Transverse colon (tissue), 4 donors: Measurements from ENCODE around the gene PIAS4. TPM values are rescaled to one million over a fixed set of nuclear protein-coding genes. Genes with fewer than 3 reads are reported as not detected.
"Not testable (repeated sequence)": the region's sequence is repeated elsewhere in the genome, so short reads cannot be mapped to it uniquely, and the experiment has no call there.

ENCODE experiments used
- DNase-seq: peaks from one replicate; pipeline ENCODE4 v3.0.0-alpha.2; 2019
- H3K27ac ChIP-seq, 4 donors: fragments of 200-600 bp; sonication (generic); 2 replicates each; pipeline ENCODE4 v1.5.1; 2016 to 2018; ENCODE audit warnings: inconsistent platforms in 4 of 4
- H3K27me3 ChIP-seq: fragments of 200-600 bp; sonication (generic); 2 replicates; pipeline ENCODE4 v1.5.1; 2017; ENCODE audit warnings: inconsistent platforms
- H3K36me3 ChIP-seq, 4 donors: fragments of 200-600 bp; sonication (generic); 2 replicates each; pipeline ENCODE4 v1.5.1; 2017 to 2019; ENCODE audit warnings: inconsistent platforms in 4 of 4
- H3K4me1 ChIP-seq, 4 donors: fragments of 200-600 bp; sonication (generic); 2 replicates each; pipeline ENCODE4 v1.5.1; 2017 to 2020; ENCODE audit warnings: inconsistent platforms in 4 of 4
- H3K4me3 ChIP-seq, 4 donors: fragments of 200-600 bp; sonication (generic); 1 replicate in 1 of 4; 2 replicates in 3 of 4; pipeline versions ENCODE4 v1.5.1 to v1.6.1; 2017 to 2019; ENCODE audit warnings: inconsistent platforms in 4 of 4
- H3K9me3 ChIP-seq, 2 donors: fragments of 200-600 bp; sonication (generic); 2 replicates each; pipeline ENCODE4 v1.5.1; 2017 to 2019; ENCODE audit warnings: inconsistent platforms in 2 of 2
- CTCF ChIP-seq, 5 experiments: fragments of 200-600 bp in 3 of 5; fragments of 450-650 bp in 2 of 5; sonication (generic) in 3 of 5; IDR thresholded peaks; 1 replicate in 2 of 5; 2 replicates in 3 of 5; pipeline ENCODE4 v1.5.1; 2016 to 2017; ENCODE audit warnings: antibody characterized with exemption in 5 of 5, inconsistent platforms in 3 of 5, mild to moderate bottlenecking in 2 of 5, moderate library complexity in 1 of 5
- EP300 ChIP-seq: sonication (generic); formaldehyde crosslinking; IDR thresholded peaks from one replicate; pipeline ENCODE4 v1.6.1; 2017; ENCODE audit warnings: antibody characterized with exemption, low read depth
- POLR2A ChIP-seq: fragments of 450-650 bp; IDR thresholded peaks from one replicate; pipeline ENCODE4 v1.6.1; 2016; ENCODE audit warnings: antibody characterized with exemption, mild to moderate bottlenecking, moderate library complexity
- POLR2AphosphoS5 ChIP-seq, 3 donors: sonication (generic); formaldehyde crosslinking; IDR thresholded peaks; one replicate each; pipeline ENCODE4 v1.6.1; 2016; ENCODE audit warnings: antibody characterized with exemption in 3 of 3
- WGBS, 2 donors: methylation state at CpG; one replicate each; pipeline ENCODE4 v1.1.5; 2018; ENCODE audit warnings: low coverage in 1 of 2; 5-methylcytosine and 5-hydroxymethylcytosine counted together
- in situ Hi-C, 4 donors: fragments of 200-750 bp; cut with MboI; loops; one replicate each; pipeline versions ENCODE4 v1.15.0 to v1.15.1; 2017; ENCODE audit warnings: low sequenced_read_pairs in 3 of 4, low pct_ligation_motif_present in 1 of 4, low pct_unique_long_range_greater_than_20kb in 1 of 4
- intact Hi-C: fragments of 100-400 bp; cut with DNase I; formaldehyde crosslinking; loops from one replicate; pipeline ENCODE4 v1.15.1; 2023; ENCODE audit warnings: low total_unique reads
- total RNA-seq, 4 donors: library from RNA; depleted of rRNA; stranded (reverse); fragments of >200 nt; gene quantifications; one replicate each; pipeline ENCODE4 v1.1.0, GENCODE V29; 2016

Gene PIAS4
- total RNA-seq, 4 donors from 2014 or later, result 15.5 to 110 (median 23.0) TPM

GRCh38 chr19:3987619-3988371, 19.7 kb upstream of the PIAS4 start:
- peaks cover 22 to 41% (median 37%) of the 10 kb centered on the region in 4 donors for H3K4me1 ChIP-seq
- in situ Hi-C loops, result loop anchor here in 2 of 4 donors (10.0 to 25.0 kb wide), 2 partner anchors 150 to 197 kb away; partner anchors contain the start of genes ANKRD24 (in 2 of the 2) and SIRT6 (in 2 of the 2)
- 6% methylated on average over 29 of the region's 30 CpGs; no CpG with 5 or more reads in 1 of the 2 donors for WGBS, 2 donors
- peak; percentile 93 for DNase-seq
- H3K27me3 ChIP-seq, result no peaks in the 10 kb centered on the region
- H3K36me3 ChIP-seq, result peaks cover 0 to 13% (median 2%) of the 10 kb centered on the region in 4 donors
- no peak for TF ChIP-seq POLR2A
- TF ChIP-seq CTCF (IDR thresholded peaks at IDR 0.05), result peak; percentile 87 to 97 (median 91)
- no peak for TF ChIP-seq EP300
- no peak for TF ChIP-seq POLR2AphosphoS5 (IDR thresholded peaks at IDR 0.05)
- intact Hi-C loops, result loop anchor here (5.0 kb wide), 1 partner anchor 80 kb away; the partner anchor contains the start of gene ZBTB7A
- peak overlapping the region in 1 of 4 donors; percentile 31 for H3K4me3 ChIP-seq
- no peaks in the 10 kb centered on the region for H3K9me3 ChIP-seq
- H3K27ac ChIP-seq, result peak overlapping the region; percentile 91 to 94 (median 94)

- in situ Hi-C loops (loop anchor here in 1 of 4 donors (25.0 kb wide), 1 partner anchor 147 kb away; no protein-coding TSS in a partner anchor), intact Hi-C loops (no loop called here)
- H3K27me3 ChIP-seq, result no peaks in the 10 kb centered on the region
- H3K4me3 ChIP-seq, result no peak overlapping the region
- no peaks in the 10 kb centered on the region for H3K36me3 ChIP-seq
- no peak for DNase-seq
- no peak for TF ChIP-seq CTCF (IDR thresholded peaks at IDR 0.05)
- TF ChIP-seq POLR2A, result no peak
- TF ChIP-seq POLR2AphosphoS5 (IDR thresholded peaks at IDR 0.05), result no peak
- no peak for TF ChIP-seq EP300
- peaks cover 14 to 28% (median 22%) of the 10 kb centered on the region in 4 donors for H3K4me1 ChIP-seq
- H3K27ac ChIP-seq, result no peak overlapping the region
- H3K9me3 ChIP-seq, result no peaks in the 10 kb centered on the region
- 77 to 82% methylated on average over 3 of the region's 3 CpGs for WGBS, 2 donors
Measured at GRCh38 chr19:3990815-3991117, 16.8 kb upstream of the PIAS4 start.

- no peaks in the 10 kb centered on the region for H3K27me3 ChIP-seq
- no peak overlapping the region for H3K4me3 ChIP-seq
- intact Hi-C loops, result no loop called here
- in situ Hi-C loops, result loop anchor here in 1 of 4 donors (25.0 kb wide), 1 partner anchor 142 kb away; no protein-coding TSS in a partner anchor
- no peaks in the 10 kb centered on the region for H3K9me3 ChIP-seq
- no peak for TF ChIP-seq POLR2A
- no peak for TF ChIP-seq CTCF (IDR thresholded peaks at IDR 0.05)
- no peak for TF ChIP-seq POLR2AphosphoS5 (IDR thresholded peaks at IDR 0.05)
- no peak for TF ChIP-seq EP300
- 88 to 89% methylated on average over 5 to 6 of the region's 6 CpGs for WGBS, 2 donors
- H3K27ac ChIP-seq, result no peak overlapping the region
- peaks cover 0 to 9% (median 2%) of the 10 kb centered on the region in 4 donors for H3K4me1 ChIP-seq
- no peak for DNase-seq
- H3K36me3 ChIP-seq, result no peaks in the 10 kb centered on the region
Measured at GRCh38 chr19:3995607-3996006, 11.9 kb upstream of the PIAS4 start.

GRCh38 chr19:3998667-3999412, 8.7 kb upstream of the PIAS4 start:
- H3K27me3 ChIP-seq, H3K36me3 ChIP-seq, H3K27ac ChIP-seq, intact Hi-C loops, H3K9me3 ChIP-seq, H3K4me3 ChIP-seq, H3K4me1 ChIP-seq, DNase-seq: not testable (repeated sequence)
- WGBS, 2 donors, result 79 to 100% methylated on average over 1 to 29 of the region's 29 CpGs
- in situ Hi-C loops, result loop anchor here in 1 of 4 donors (25.0 kb wide), 1 partner anchor 138 kb away; no protein-coding TSS in a partner anchor

- 80 to 89% methylated on average over 1 to 5 of the region's 5 CpGs for WGBS, 2 donors
- intact Hi-C loops, H3K4me3 ChIP-seq, DNase-seq, in situ Hi-C loops, H3K36me3 ChIP-seq, H3K4me1 ChIP-seq, H3K27ac ChIP-seq, H3K27me3 ChIP-seq, H3K9me3 ChIP-seq: not testable (repeated sequence)
Measured at GRCh38 chr19:4000798-4001197, 6.7 kb upstream of the PIAS4 start.

- peaks cover 25 to 32% (median 29%) of the 10 kb centered on the region in 4 donors for H3K4me1 ChIP-seq
- WGBS, 2 donors, result 96 to 100% methylated on average over 4 to 9 of the region's 9 CpGs
- H3K9me3 ChIP-seq, DNase-seq, H3K4me3 ChIP-seq, H3K27me3 ChIP-seq, intact Hi-C loops, H3K27ac ChIP-seq, in situ Hi-C loops, H3K36me3 ChIP-seq: not testable (repeated sequence)
Measured at GRCh38 chr19:4005436-4005835, 2.1 kb upstream of the PIAS4 start.
